ENCODE data around the gene XXYLT1.

DNA sequence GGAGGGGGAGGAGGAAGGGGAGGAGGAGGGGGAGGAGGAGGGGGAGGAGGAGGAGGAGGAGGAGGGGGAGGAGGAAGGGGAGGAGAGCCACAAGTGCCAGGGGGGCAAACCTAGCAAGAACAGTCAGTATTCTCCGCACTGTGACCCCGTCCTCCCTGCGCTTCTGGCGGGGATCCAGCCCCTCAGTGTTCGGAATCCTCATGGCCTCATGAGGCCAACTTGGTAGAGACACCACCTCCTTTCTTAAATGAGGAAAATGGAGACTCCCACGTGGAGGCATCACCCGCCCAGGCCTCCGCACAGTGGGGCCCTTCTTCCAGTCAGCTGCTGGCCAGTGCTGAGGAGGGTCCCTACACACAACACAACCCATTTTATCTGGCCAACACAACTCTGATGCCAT is 163.4 kb downstream of the XXYLT1 start:
- TF ChIP-seq, protein P1, sequence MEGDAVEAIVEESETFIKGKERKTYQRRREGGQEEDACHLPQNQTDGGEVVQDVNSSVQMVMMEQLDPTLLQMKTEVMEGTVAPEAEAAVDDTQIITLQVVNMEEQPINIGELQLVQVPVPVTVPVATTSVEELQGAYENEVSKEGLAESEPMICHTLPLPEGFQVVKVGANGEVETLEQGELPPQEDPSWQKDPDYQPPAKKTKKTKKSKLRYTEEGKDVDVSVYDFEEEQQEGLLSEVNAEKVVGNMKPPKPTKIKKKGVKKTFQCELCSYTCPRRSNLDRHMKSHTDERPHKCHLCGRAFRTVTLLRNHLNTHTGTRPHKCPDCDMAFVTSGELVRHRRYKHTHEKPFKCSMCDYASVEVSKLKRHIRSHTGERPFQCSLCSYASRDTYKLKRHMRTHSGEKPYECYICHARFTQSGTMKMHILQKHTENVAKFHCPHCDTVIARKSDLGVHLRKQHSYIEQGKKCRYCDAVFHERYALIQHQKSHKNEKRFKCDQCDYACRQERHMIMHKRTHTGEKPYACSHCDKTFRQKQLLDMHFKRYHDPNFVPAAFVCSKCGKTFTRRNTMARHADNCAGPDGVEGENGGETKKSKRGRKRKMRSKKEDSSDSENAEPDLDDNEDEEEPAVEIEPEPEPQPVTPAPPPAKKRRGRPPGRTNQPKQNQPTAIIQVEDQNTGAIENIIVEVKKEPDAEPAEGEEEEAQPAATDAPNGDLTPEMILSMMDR (IDR thresholded peaks at IDR 0.05): no peak
- no peak for TF ChIP-seq POLR2A (IDR thresholded peaks at IDR 0.05)
